GM19023 (cell line): Measurements from ENCODE around the gene FRMD4B.

Experiments
- ATAC-seq: cut with Tn5 transposase; IDR thresholded peaks from one replicate; pipeline ENCODE4 v1.9.1; 2021; ENCODE audit warnings: mild to moderate bottlenecking, moderate library complexity; ENCODE audit not compliant: unreplicated experiment

FRMD4B gene

DNA sequence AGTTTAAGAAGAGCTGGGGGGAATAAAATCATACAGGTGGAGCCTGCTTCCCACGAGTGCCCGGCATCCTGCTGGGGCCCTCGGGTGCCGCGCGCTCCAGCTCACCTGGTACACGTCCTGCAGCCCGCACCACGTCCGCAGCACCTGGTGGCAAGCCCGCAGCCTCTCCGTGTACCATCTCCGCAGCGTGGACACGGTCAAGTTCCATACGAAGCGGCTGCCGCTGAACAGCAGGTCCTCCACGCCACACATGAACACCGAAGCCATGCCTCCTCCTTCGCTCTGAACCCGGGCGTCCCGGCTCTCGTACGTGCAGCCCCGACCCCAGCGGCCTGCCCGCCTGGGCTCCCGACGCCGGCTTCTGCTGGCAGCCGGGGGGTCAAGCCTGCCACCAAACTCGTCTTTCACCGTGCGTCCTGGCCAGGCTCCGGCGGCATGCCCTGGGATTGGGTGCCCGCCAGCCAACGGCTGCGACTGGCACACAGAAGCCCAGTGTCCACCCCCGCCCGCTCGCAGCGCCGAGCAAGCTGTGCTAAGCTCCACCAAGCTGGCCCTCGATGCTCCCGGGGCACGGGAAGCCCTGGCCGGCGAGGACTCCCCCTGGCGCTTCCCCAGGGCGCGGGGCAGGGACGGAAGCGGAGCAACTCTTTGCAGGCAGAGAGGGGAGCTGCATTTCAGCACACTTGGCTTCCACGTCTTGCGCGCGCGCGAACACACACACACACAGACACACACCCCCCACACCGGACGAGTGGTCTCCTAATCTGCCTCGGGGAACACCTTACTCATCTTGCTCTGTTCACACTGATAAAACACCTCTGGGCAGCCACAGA is at the start of gene FRMD4B:
Gene FRMD4B (minus strand): TSS at position 366 of the 833 bp plus-strand sequence. CDS start 99 bp downstream, at position 267.
- no peak for ATAC-seq

DNA sequence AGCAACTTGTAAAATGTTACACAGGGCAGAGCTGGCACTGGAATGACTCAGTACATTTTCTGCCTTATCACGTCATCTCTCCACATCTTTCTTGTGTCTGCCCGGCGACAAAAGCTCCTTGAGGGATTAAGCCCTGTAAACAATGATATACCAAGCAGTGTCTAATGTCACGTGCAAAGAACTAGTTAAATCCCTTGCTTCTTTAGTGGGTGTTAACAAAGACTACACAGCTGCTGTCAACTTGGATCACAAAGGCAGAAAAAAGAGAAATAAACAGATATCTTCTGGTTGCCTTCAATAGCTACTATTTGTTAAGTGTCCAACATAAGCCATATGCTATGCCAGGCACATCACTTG is 48.1 kb upstream of the FRMD4B start:
- ATAC-seq, result no peak

DNA sequence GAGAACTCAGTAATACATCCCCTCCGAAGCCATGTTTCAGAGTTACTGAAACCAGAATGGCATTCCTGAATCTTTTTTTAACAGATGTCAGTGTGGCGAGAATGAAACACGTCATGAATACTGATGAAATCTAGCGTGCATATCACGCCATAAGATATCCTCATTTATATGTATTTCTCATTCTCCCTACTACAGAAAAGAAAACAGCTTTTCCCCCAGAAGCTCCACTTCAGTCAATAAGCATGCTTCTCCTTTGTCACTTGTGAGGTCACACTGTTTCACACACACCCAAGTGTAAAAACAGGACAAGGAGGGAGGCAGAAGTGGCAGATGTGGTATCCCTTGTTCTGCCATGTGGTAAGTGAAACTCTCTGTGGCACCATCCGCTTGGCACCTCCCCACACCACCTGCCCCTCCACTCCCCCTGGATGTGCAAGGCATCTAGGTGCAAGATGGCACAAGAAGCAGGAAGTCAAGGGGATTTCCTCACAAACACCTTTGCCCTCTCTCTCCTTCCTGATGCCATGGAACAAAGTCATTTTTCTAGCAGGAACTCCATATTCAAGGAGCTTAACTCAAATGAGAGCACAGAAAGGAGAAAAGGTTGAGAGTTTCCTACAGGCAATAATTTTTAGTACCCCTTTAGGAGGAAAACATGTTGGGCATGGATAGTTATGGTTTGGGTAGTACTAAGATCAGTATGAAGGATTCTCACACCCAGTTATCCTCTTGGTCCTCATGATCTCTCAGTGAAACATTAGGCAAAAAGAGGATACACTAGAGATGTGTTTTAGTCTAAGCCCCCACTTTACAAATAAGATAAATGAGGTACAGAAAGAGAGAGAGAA is 47.5 kb upstream of the FRMD4B start:
- ATAC-seq, result no peak

DNA sequence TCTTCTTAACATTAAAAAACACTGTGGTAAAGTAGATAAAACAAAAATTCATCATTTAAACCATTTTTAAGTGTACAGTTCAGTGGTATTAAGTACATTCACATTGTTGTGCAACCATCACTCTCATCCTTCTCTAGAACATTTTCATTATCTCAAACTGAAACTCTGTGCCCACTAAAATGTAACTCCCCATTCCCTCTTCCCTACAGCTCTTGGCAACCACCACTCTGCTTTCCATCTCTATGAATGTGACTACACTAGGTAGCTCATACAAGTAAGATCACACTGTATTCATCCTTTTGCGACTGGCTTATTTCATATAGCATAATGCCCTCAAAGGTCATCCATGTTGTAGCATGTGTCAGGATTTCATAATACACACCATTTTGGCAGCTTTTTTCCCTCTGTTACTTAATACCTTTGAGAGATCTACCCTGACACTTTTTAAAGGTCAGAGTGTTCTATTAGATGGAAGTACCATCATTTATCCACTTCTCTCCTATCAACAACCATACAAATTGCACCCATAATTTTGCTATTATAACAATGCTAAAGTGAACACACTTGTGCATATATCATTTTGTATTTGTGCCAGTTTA is 42.9 kb upstream of the FRMD4B start:
- no peak for ATAC-seq

DNA sequence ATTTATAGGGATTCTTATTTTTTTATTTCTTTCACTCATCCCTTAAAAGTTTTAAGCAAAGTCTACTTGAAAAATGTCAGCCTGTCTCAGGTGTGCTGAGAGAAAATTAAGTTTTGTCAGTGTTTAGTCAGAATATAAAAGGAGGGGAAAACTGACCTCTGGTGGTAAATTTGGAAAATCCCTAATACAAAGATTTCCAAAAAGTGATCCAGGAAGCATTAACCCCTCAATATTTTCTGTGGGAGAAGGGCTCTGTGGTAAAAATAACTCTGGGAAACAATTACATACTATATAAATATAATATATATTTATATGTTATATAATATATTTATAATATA is 41.0 kb upstream of the FRMD4B start:
- ATAC-seq, result no peak

DNA sequence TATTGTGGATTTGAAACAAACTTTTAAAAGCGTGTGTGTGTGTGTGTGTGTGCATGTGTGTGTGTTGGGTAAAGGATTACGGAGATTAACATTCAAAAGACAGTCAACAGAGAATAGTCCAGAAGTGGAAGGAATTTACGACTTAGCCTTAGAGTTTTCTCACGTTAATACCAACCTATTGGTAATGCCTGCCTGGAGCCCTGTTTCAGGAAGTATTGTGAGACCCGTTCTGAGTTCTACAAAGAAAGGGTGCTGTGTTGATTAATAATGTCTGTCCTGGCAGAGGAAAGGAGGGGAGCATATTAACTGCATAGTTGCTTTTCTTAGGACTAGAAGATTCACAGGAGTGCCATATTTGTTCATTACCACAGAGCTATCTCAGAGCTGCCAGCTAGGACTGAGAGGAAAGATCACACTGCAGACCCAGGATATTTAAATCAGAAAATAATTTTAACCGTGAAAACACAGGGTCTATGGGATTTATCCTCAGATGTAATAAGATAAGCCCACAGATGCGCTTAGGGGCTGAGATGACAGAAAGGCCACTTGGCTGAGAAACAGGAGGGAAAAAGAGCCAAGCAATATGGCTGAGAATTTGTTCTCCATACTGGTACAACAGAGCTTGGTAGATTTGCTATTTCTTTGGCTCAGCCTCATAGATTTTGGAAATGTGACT is 40.5 kb upstream of the FRMD4B start:
- no peak for ATAC-seq

DNA sequence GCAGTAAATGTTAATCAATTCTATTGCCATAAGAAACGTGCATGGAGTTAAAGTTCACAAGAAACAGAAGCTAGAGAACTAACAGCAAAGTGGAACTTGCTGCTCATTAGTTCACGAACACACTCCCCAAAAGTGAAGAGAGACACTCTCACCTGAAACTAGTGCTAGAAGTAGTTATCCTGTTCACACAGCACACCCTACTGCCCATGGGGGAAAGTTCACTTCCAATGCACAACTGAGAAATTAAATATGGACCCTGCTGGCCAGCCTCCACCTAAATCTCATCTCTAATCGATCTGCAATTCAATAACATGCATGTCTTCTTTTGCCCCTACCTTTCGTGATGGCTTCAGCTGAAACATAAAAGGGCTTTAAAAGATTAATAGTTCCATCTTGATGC is 39.4 kb upstream of the FRMD4B start:
- peak; percentile 71 for ATAC-seq

DNA sequence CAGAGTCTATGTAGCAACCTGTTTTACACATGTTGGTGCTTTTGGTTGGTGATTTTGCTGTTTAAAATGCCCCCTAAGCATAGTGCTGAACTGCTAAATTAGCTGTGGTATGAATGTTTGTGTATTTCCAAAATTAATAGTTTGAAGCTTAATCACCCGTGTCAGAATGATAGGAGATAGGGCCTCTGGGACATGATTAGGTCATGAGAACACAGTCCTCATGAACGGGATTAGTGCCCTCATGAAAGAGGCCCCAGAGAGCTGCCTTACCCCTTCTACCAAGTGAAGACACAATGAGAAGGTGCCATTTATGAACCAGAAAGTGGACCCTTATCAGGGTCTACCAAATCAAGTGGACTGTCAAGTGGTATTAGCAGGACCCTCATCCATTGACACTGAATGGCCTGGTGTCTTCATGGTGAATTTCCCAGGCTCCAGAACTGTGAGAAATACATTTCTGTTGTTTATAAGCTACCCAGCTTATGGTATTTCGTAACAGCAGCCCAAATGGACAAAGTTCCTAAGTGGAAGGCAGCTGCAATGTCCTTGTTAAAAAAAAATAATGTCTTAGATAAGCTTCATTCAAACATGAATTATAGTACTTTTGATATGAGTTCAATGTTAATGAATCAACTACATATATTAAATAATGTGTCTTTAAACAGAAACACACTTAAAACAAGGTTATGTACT is 37.7 kb upstream of the FRMD4B start:
- no peak for ATAC-seq

DNA sequence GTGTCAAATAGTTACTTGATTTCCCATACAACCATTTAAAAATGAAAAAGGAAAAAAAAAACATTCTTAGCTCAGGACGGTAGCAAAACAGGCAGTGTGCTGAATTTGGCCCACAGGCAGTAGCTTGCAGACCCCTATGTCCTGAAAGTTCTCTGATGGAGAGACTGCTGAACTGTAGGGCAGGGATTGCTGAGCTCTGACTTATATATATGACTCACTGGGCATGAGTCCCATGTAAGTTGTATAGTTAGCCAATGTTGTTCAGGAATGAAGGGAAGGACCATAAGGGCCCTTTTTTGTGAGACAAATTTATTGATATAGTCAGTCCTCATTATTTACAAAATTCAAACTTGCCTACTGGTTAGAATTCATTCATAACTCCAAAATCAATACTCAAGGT is 36.9 kb upstream of the FRMD4B start:
- no peak for ATAC-seq

DNA sequence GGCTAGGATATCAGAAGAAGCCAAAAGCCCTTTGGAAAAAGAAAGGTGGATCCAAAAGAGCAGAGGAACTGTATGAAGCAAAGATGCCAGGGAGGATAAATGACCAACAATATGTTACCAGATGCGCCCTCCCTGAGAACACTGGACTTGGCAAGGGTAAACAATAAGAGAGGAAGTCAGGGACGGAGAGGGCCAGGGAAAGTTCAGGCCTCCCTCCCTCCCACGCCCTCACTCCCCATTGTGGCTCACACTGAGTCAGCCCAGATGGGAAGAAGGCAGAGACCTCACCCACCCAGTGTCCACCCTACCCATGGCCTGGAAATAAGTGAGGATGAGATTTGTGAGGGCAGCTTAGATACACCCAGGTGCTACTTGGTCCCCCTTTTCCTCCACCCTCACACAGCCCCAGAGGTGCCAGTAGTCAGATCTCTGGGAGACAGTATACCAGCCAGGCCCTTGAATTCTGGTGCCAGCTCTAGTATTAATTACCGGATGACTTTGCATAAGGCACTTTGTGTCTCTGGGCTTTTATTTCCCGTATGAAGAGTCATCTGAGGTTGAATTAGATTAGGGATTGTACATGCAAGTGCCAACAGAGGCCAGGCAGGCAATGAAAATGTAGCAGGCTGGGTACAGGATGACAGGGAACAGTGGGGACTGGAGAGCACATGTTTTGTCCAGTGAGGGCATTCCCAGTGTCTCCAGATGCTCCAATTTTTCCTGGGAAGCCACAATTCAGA is 35.1 kb upstream of the FRMD4B start:
- ATAC-seq, result no peak

DNA sequence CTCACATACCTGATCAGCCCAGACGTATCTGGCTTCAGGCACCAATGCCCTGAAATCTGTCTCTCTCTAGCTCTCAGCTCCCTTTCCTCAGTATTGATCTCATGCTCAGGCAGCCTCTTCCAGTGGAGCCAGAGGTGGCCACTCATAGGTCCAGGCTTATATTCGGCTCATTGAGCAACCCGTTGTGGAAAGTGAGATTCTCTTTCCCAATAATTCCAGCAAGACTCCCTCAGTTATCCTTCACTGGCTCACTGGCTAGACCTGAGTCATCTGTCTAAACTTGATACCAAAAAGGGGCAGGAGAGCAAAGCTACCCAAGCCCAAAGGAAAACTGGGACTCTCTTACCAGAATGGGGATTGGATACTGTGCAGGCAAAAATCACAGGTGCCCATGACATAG is 33.4 kb upstream of the FRMD4B start:
- ATAC-seq, result no peak

DNA sequence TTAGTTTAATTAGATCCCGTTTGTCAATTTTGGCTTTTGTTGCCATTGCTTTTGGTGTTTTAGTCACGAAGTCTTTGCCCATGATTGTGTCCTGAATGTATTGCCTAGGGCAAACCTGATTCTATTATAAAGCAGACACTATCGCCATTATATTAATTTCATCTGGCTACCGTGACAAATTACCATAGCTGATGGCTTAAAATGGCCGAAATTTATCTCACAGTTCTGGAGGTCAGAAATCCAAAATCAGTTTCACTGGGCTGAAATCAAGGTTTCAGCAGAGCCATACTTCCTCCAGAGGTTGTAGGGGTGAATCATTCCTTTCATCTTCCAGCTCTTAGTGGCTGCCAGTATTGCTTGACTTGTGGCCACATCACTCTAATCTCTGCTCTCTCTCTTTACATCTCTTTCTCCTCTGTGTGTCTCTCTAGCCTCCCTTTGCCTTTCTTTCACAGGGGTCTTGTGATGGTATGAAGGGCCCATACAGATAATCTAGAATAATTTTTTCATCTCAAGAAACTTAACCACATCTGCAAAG is 31.7 kb upstream of the FRMD4B start:
- ATAC-seq, result no peak

DNA sequence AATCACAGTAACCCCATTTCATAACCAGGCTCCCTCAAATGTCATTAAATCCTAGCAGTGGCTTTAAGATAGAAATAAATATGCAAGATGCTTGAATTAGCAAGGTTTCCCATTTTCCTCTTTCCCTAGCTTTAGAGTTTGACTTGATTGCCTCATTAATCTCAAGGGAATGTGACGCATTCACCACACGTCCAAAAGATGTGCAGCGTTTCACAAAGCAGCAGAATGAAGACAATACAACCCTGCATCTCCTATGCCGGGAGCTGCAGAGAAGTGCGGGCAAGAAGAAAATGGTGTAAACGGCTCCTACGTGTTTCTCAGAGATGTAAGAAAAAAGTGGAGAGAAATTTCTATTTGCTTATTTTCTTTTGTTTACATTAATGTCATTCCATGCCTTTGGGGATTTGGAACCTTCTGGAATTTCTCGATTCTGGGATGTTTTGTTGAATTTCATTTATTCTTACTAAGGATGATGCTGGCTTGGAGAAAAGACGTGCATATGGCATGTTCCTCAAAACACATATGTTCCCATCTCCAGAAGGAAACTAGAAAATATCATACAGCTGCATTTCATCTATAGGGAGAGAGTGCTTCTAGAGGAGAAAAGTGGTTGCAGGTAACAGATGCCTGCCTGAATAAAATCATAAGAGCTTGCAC is 27.8 kb upstream of the FRMD4B start:
- no peak for ATAC-seq

DNA sequence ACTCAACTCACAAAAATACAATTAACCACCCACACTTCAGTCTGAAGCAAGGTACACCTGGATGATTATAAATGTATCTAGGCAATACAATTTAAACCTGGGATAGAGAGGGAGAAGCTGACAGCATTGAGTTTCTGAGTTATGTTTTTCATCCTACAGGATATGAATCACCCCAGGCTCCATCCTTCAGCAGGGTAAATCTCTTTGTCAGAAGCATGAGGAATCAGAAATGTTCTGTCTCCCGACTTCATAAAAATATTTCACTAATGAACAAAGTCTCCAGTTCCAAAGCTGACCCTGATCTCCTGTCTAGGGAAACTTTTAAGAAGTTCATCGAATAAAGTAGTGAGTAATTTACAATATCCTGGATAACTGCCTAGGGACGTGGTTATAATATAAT is 25.5 kb upstream of the FRMD4B start:
- ATAC-seq, result no peak

DNA sequence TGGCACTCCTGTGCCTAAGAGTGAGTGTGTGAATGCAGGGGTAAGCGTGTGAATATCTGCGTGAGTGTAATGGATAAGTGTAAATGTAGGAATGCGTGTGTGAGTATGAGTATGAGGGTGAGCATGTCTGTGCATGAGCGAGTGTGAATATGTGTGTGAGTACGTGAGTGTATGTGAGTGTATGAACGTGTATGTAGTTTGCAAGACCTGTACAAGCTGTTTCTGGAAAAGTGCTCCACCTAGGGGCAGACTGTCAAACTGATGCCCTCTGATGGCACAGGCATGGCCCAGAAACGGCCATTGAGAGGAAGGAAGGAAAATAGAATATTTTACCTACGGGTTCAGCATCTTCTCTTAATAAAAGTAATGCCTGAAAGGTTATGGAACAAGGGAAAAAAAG is 24.4 kb upstream of the FRMD4B start:
- ATAC-seq, result peak; percentile 98

DNA sequence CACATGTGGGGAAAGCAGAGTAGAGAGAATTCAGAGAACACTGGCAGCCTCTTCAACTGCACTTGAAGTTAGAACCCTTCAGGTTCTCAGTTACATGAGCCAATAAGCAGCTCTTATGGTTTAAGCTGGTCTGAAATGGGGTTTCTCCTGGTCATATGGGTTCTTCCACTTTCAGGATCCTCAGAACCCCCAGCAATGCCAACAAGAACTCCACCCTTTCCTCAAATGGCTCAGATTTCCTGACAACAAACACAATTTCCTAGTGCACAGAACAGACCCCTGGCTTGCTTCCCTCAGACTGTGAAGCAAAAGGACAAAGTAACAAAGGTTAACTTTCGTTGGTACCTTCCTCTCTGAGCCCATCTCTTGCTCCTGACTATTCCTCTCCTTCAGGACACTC is 23.9 kb upstream of the FRMD4B start:
- ATAC-seq, result no peak

DNA sequence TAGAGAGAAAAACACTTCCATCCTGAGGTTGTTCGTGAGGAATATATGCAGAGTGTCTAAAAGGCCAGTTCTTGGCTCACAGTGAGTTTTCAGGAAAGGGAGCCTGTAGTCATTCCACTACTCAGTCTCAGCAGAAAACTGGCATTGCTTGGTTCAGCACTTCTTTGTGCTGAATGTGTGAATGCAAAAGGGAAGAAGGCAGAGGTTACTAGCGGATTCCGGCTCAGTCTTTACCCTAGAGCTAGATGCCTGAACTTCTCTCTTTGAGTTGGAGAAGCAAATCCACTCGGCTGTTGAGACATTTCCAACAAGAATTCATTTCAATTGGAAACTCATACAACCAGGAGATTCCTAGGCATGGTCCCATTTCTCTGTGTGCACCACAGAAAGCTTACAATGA is 23.1 kb upstream of the FRMD4B start:
- ATAC-seq, result no peak

DNA sequence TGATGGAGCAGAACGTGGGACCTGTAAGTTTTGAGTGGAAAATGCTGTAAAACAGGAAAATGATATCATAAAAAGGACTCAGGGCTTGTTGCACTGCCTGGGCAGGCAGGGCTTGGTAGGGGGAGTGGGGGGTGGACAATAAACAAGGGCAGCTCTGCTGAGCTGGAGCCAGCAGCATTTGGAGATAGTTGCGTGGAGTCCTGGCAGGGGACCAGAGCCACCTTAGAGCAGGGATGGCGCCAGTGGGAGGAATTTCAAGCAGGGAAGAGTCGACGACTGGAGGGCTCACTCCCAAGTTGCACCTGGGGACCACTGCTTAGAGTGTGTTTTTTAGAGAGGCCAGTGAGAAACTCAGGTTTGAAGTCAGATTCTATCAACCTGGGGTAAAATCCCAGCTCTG is 22.7 kb upstream of the FRMD4B start:
- no peak for ATAC-seq

DNA sequence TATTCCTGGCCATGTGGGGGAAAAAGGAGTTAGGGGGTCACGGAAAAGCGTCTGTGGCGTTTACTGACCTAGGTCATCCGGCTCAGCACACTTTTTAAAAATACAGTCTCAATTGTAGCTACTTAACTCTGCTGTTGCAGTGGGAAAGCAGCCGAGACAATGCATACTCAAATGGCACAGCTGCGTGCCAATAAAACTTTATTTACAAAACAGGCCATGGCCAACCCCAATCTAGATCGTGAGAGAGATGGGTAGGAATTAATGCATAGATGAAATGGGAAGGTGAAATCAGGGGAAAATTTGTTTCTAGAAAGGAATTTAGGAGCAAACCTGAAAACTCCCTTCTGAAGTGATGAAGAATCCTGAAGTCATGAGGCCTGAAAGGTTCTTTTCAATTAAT is 22.0 kb upstream of the FRMD4B start:
- no peak for ATAC-seq
